ENCODE results near the gene SPEM1. TPM values are rescaled to one million over a fixed set of nuclear protein-coding genes. Genes with fewer than 3 reads are reported as not detected.

SPEM1 gene
- total and polyA plus RNA-seq, 10 of the 15 experiments (the other 5 are each of a cell fraction or from before 2014, with no cell fraction given) = not detected

DNA sequence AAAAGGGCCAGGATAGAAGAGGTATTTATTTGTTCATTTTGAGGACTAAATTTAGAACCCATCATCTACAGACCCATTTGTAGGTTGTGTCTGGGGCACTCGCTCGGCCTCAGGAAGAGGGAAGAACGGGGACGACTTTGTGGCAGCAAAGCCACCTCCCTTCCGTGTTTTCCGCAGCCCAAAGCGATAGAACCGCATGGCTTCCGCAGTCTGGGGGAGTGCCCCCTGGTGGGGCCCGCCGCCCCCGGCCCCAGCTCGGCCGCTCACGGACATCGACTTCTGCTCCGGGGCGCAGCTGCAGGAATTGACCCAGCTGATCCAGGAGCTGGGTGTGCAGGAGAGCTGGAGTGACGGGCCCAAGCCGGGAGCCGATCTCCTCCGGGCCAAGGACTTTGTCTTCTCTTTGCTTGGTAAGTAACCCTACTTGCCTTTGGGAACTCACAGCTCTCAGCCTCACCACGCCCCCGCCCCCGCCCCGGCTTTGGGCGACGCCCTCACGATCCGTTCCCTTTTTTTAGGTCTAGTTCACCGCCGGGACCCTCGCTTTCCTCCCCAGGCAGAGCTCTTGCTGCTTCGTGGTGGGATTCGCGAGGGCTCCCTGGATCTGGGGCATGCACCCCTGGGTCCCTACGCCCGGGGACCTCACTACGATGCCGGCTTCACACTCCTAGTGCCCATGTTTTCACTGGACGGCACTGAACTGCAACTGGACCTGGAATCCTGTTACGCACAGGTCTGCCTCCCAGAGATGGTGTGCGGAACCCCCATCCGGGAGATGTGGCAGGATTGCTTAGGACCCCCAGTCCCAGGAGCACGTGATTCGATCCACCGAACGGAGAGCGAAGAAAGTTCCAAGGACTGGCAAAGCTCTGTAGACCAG, 15.8 kb downstream of the SPEM1 start:
- FAIRE-seq = no peak
- intact Hi-C loops (cut with micrococcal nuclease; ENCODE audit: unreplicated experiment) = loop anchor here (1.0 to 10.0 kb wide), 6 partner anchors 19 to 391 kb away; partner anchors contain the start of genes KCTD11, SENP3, SLC16A11 and TMEM256
- Histone ChIP-seq H3K9me3 (replicated peaks; ENCODE audit: control insufficient read depth, insufficient read depth, low read length) (no peaks in the 10 kb centered on the region), H4K20me1 (ENCODE audit: control insufficient read depth, insufficient read depth) (no peaks in the 10 kb centered on the region), H3K27me3 (replicated peaks in 1 of 2; ENCODE audit: control insufficient read depth in 2 of 2, insufficient read depth in 2 of 2, low read length in 1 of 2) (peaks cover 0 to 4% of the 10 kb centered on the region in 2 experiments; a peak in 1 of 4 replicates), H3K9ac (ENCODE audit: control insufficient read depth, insufficient read depth, low read length) (peak overlapping the region; percentile 64), H2AFZ (ENCODE audit: control insufficient read depth, low read depth, low read length) (peak overlapping the region; percentile 91), H3K4me3 (peak overlapping the region; percentile 78), H3K4me1 (ENCODE audit: control insufficient read depth, insufficient read depth, low read length) (peaks cover 26% of the 10 kb centered on the region), H3K4me2 (ENCODE audit: control insufficient read depth, insufficient read depth) (peak overlapping the region; percentile 85), H3K36me3 (ENCODE audit: control insufficient read depth in 2 of 2, insufficient read depth in 2 of 2, low read length in 1 of 2) (no peaks in the 10 kb centered on the region), H3K27ac (ENCODE audit: control insufficient read depth, insufficient read depth) (peak overlapping the region; percentile 60), H3K79me2 (ENCODE audit: control insufficient read depth, insufficient read depth, low read length) (peaks cover 6% of the 10 kb centered on the region)
- in situ Hi-C loops (cut with MboI) = no loop called here
- TSS peak; percentile 90 for BruUV-seq (replicated peaks)
- SMC1A ChIA-PET (ENCODE audit: uncharacterized antibody, unreplicated experiment) = interaction anchor here (0.6 to 3.4 kb wide), 11 partner anchors 38 to 297 kb away, joined by 3 to 35 read pairs (median 5); partner anchors contain the start of genes NEURL4, TNFSF13, TP53 and WRAP53
- DNase-seq (ENCODE audit: low read depth, low spot score) = no peak
- peak; percentile 49 for ATAC-seq
- CTCF ChIA-PET = interaction anchor here (0.6 to 3.4 kb wide), 27 partner anchors 10 to 769 kb away, joined by 3 to 58 read pairs (median 4); partner anchors contain the start of genes ACAP1, ATP1B2, CHRNB1 and FXR2
- 16% methylated on average over 49 of the region's 49 CpGs for WGBS (ENCODE audit: insufficient coverage, insufficient replicate concordance, low lambda C conversion rate, missing lambda C conversion rate)
- RAD21 ChIA-PET (ENCODE audit: unreplicated experiment) = interaction anchor here (0.6 to 3.0 kb wide), 22 partner anchors 9 to 252 kb away, joined by 3 to 21 read pairs (median 5); partner anchors contain the start of genes ACAP1, CD68, CHRNB1 and FXR2
- POLR2A ChIA-PET = interaction anchor here (0.8 to 8.2 kb wide), 20 partner anchors 8 to 251 kb away, joined by 3 to 63 read pairs (median 6); partner anchors contain the start of genes ACAP1, CD68, CHRNB1 and NEURL4
- no peak for TF ChIP-seq NFXL1 (IDR thresholded peaks at IDR 0.05; ENCODE audit: borderline replicate concordance)
- TF ChIP-seq RFX5 (IDR thresholded peaks at IDR 0.05; ENCODE audit: low read depth, low read length) = no peak
- no peak for TF ChIP-seq MYC (IDR thresholded peaks at IDR 0.05; ENCODE audit: insufficient read depth, insufficient read length, insufficient replicate concordance, low read length, severe bottlenecking)
- TF ChIP-seq, protein P1, sequence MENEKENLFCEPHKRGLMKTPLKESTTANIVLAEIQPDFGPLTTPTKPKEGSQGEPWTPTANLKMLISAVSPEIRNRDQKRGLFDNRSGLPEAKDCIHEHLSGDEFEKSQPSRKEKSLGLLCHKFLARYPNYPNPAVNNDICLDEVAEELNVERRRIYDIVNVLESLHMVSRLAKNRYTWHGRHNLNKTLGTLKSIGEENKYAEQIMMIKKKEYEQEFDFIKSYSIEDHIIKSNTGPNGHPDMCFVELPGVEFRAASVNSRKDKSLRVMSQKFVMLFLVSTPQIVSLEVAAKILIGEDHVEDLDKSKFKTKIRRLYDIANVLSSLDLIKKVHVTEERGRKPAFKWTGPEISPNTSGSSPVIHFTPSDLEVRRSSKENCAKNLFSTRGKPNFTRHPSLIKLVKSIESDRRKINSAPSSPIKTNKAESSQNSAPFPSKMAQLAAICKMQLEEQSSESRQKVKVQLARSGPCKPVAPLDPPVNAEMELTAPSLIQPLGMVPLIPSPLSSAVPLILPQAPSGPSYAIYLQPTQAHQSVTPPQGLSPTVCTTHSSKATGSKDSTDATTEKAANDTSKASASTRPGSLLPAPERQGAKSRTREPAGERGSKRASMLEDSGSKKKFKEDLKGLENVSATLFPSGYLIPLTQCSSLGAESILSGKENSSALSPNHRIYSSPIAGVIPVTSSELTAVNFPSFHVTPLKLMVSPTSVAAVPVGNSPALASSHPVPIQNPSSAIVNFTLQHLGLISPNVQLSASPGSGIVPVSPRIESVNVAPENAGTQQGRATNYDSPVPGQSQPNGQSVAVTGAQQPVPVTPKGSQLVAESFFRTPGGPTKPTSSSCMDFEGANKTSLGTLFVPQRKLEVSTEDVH (IDR thresholded peaks at IDR 0.05; ENCODE audit: low read depth, partially characterized antibody) = no peak
- no peak for TF ChIP-seq CEBPB (IDR thresholded peaks at IDR 0.05; ENCODE audit: borderline replicate concordance in 1 of 2, low read depth in 2 of 2, low read length in 2 of 2)
- TF ChIP-seq SMARCA5 (IDR thresholded peaks at IDR 0.05) = no peak
- TF ChIP-seq POLR2AphosphoS5 (IDR thresholded peaks at IDR 0.05; ENCODE audit: low read length) = peak; percentile 39; the same call in 1 of the 2 replicates
- TF ChIP-seq, protein P2, sequence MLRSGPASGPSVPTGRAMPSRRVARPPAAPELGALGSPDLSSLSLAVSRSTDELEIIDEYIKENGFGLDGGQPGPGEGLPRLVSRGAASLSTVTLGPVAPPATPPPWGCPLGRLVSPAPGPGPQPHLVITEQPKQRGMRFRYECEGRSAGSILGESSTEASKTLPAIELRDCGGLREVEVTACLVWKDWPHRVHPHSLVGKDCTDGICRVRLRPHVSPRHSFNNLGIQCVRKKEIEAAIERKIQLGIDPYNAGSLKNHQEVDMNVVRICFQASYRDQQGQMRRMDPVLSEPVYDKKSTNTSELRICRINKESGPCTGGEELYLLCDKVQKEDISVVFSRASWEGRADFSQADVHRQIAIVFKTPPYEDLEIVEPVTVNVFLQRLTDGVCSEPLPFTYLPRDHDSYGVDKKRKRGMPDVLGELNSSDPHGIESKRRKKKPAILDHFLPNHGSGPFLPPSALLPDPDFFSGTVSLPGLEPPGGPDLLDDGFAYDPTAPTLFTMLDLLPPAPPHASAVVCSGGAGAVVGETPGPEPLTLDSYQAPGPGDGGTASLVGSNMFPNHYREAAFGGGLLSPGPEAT (IDR thresholded peaks at IDR 0.05; ENCODE audit: low read depth) = no peak
- TF ChIP-seq GATAD2B (conservative IDR thresholded peaks at IDR 0.05; ENCODE audit: low read depth) = peak; percentile 50
- no peak for TF ChIP-seq CHD2 (IDR thresholded peaks at IDR 0.05; ENCODE audit: borderline replicate concordance, low read depth, low read length)
- TF ChIP-seq, protein P3, sequence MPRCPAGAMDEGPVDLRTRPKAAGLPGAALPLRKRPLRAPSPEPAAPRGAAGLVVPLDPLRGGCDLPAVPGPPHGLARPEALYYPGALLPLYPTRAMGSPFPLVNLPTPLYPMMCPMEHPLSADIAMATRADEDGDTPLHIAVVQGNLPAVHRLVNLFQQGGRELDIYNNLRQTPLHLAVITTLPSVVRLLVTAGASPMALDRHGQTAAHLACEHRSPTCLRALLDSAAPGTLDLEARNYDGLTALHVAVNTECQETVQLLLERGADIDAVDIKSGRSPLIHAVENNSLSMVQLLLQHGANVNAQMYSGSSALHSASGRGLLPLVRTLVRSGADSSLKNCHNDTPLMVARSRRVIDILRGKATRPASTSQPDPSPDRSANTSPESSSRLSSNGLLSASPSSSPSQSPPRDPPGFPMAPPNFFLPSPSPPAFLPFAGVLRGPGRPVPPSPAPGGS (IDR thresholded peaks at IDR 0.05; ENCODE audit: borderline replicate concordance, insufficient read depth, low read depth, low read length, poor library complexity, severe bottlenecking) = no peak
- TF ChIP-seq NFYB (IDR thresholded peaks at IDR 0.05; ENCODE audit: insufficient read depth, low read depth, low read length) = no peak
- TF ChIP-seq ZSCAN29 (IDR thresholded peaks at IDR 0.05) = no peak
- TF ChIP-seq ZNF24 (IDR thresholded peaks at IDR 0.05) = no peak
- TF ChIP-seq WRNIP1 (IDR thresholded peaks at IDR 0.05; ENCODE audit: borderline replicate concordance, low read depth, low read length) = no peak
- peak; percentile 23; the same call in 1 of the 2 replicates for TF ChIP-seq SMC3 (IDR thresholded peaks at IDR 0.05; ENCODE audit: borderline replicate concordance, low read length)

Measured in GM12878 (cell line).